K562 (cell line): ENCODE measurements around the gene PCSK7. TPM values are rescaled to one million over a fixed set of nuclear protein-coding genes. Genes with fewer than 3 reads are reported as not detected.

Source experiments
- ATAC-seq: fragments of 200-7000 bp; cut with Tn5 transposase; 3 replicates; pipeline ENCODE4 v1.9.1; 2020; ENCODE audit warnings: moderate library complexity
- BruUV-seq: library from RNA; stranded (reverse); fragments of 400-500 nt; replicated peaks from 2 replicates; lab custom pipeline; 2021; lab: Mats Ljungman, UMichigan
- CTCF ChIA-PET: fragments of 300-600 bp; formaldehyde crosslinking; extraction: SDS; loops from one replicate; lab custom pipeline; 2021; ENCODE audit warnings: low intra/inter-chr PET ratio; lab: Yijun Ruan, JAX
- POLR2A ChIA-PET: fragments of 300-600, 350-650 bp; sonication (Branson Sonifier 250); formaldehyde crosslinking; extraction: SDS; loops from one replicate; lab custom pipeline; 2021; ENCODE audit warnings: antibody characterized with exemption, inconsistent platforms; lab: Yijun Ruan, JAX
- DNase-seq, 4 experiments: peaks; one replicate each; pipeline versions ENCODE4 v3.0.0 to v3.0.0-alpha.2; 2011 to 2018; ENCODE audit warnings: low spot score in 3 of 4, mixed read lengths in 3 of 4; ENCODE audit errors: extremely low read depth in 1 of 4
- FAIRE-seq: peaks from 2 replicates; lab custom pipeline; 2011; peaks lifted over from hg19 to GRCh38; lab: Jason Lieb, UNC
- H2AFZ ChIP-seq: 2 replicates; pipeline ENCODE4 v1.6.0; 2011; ENCODE audit warnings: low read depth, low read length, control low read depth, inconsistent platforms
- H3K27ac ChIP-seq: fragments of 200-600 bp; 3 replicates; pipeline ENCODE4 v1.8.0; 2011; ENCODE audit warnings: low read depth, mild to moderate bottlenecking, control low read depth, inconsistent platforms, low read length, moderate library complexity, mixed read lengths; ENCODE audit errors: extremely low read depth
- H3K27me3 ChIP-seq, 2 experiments: fragments of 300-600 bp in 1 of 2; 2 replicates in 1 of 2; 3 replicates in 1 of 2; pipeline versions ENCODE4 v1.6.0 to v1.8.0; 2011; ENCODE audit warnings: inconsistent platforms in 2 of 2, low read length in 2 of 2, mild to moderate bottlenecking in 1 of 2, mixed read lengths in 1 of 2, moderate library complexity in 1 of 2; ENCODE audit not compliant: control insufficient read depth in 2 of 2, insufficient read depth in 2 of 2
- H3K36me3 ChIP-seq: fragments of 300-600 bp; 3 replicates; pipeline ENCODE4 v1.8.0; 2011; ENCODE audit warnings: mild to moderate bottlenecking, low read length, inconsistent platforms; ENCODE audit not compliant: control insufficient read depth, insufficient read depth
- H3K4me1 ChIP-seq, 2 experiments: fragments of 200-600 bp in 1 of 2; replicated peaks in 1 of 2; 2 replicates in 1 of 2; 3 replicates in 1 of 2; pipeline versions ENCODE4 v1.5.1 to v1.8.0; 2011; ENCODE audit warnings: inconsistent platforms in 2 of 2, low read length in 2 of 2, mild to moderate bottlenecking in 1 of 2, mixed read lengths in 1 of 2, moderate library complexity in 1 of 2; ENCODE audit not compliant: control insufficient read depth in 2 of 2, insufficient read depth in 2 of 2
- H3K4me2 ChIP-seq: 2 replicates; pipeline ENCODE4 v1.6.1; 2011; ENCODE audit warnings: low read length, control low read depth, inconsistent platforms, mixed read lengths; ENCODE audit not compliant: insufficient read depth
- H3K4me3 ChIP-seq: fragments of 200-600 bp; sonication (generic), shearing (Covaris generic); 2 replicates; pipeline ENCODE4 v1.5.1; 2016; ENCODE audit warnings: control low read depth, inconsistent platforms
- H3K79me2 ChIP-seq: fragments of 200-600 bp; 3 replicates; pipeline ENCODE4 v1.8.0; 2011; ENCODE audit warnings: low read length, inconsistent platforms; ENCODE audit not compliant: control insufficient read depth, insufficient read depth
- H3K9ac ChIP-seq, 2 experiments: 2 replicates each; pipeline versions ENCODE4 v1.6.0 to v1.6.1; 2011; ENCODE audit warnings: low read depth in 2 of 2, low read length in 2 of 2, control low read depth in 1 of 2, inconsistent platforms in 1 of 2, mild to moderate bottlenecking in 1 of 2, mixed read lengths in 1 of 2; ENCODE audit not compliant: insufficient read depth in 1 of 2
- H3K9me1 ChIP-seq: one replicate; pipeline ENCODE4 v1.6.0; 2011; ENCODE audit warnings: inconsistent platforms, mild to moderate bottlenecking, low read length, moderate library complexity; ENCODE audit not compliant: control insufficient read depth, insufficient read depth
- H3K9me3 ChIP-seq: replicated peaks from 2 replicates; pipeline ENCODE4 v1.5.1; 2011; ENCODE audit warnings: low read depth, low read length, inconsistent platforms; ENCODE audit not compliant: control insufficient read depth, insufficient read depth
- H4K20me1 ChIP-seq: replicated peaks from 2 replicates; pipeline ENCODE4 v1.6.1; 2011; ENCODE audit warnings: low read length, inconsistent platforms, mixed read lengths; ENCODE audit not compliant: control insufficient read depth, insufficient read depth
- CEBPG ChIP-seq, 3 experiments: fragments of 200-800 bp in 1 of 3; sonication (Bioruptor generic) in 1 of 3; sonication (generic) in 1 of 3; formaldehyde crosslinking in 1 of 3; IDR thresholded peaks in 2 of 3; conservative IDR thresholded peaks in 1 of 3; 2 replicates each; pipeline versions ENCODE4 v1.6.1 to v1.8.0; 2016 to 2022; ENCODE audit warnings: missing compliant biosample characterization in 2 of 3, missing genetic modification characterization in 2 of 3, mild to moderate bottlenecking in 1 of 3, missing genetic modification reagents in 1 of 3
- CTCFL ChIP-seq: IDR thresholded peaks from 2 replicates; pipeline ENCODE4 v1.6.1; 2011; ENCODE audit warnings: borderline replicate concordance, low read depth, mild to moderate bottlenecking, moderate library complexity, low read length; ENCODE audit not compliant: insufficient read depth, poor library complexity, severe bottlenecking
- HNRNPL ChIP-seq: fragments of 200-400 bp; formaldehyde crosslinking; IDR thresholded peaks from 2 replicates; pipeline ENCODE4 v1.6.1; 2017; ENCODE audit warnings: low read depth, mild to moderate bottlenecking, low read length
- MCM7 ChIP-seq, 2 experiments: fragments of 450-650 bp; IDR thresholded peaks; 2 replicates each; pipeline ENCODE4 v1.6.1; 2016 to 2018
- MLX ChIP-seq, 2 experiments: fragments of 450-650 bp in 1 of 2; sonication (generic) in 1 of 2; formaldehyde crosslinking; conservative IDR thresholded peaks; 2 replicates each; pipeline versions ENCODE4 v1.4.0 to v1.8.1; 2020 to 2022; ENCODE audit warnings: mild to moderate bottlenecking in 1 of 2, missing genetic modification reagents in 1 of 2
- SREBF2 ChIP-seq: sonication (generic); formaldehyde crosslinking; IDR thresholded peaks from 2 replicates; pipeline ENCODE4 v1.4.0; 2020; ENCODE audit warnings: mild to moderate bottlenecking, missing genetic modification reagents
- TBL1XR1 ChIP-seq, 2 experiments: IDR thresholded peaks; 2 replicates each; pipeline ENCODE4 v1.6.1; 2012; ENCODE audit warnings: improper control_type of control experiment in 2 of 2, low read length in 2 of 2, mild to moderate bottlenecking in 1 of 2
- ZBTB5 ChIP-seq: fragments of 450-650 bp; IDR thresholded peaks from 2 replicates; pipeline ENCODE4 v1.6.1; 2017; ENCODE audit warnings: antibody characterized with exemption
- ZNF586 ChIP-seq: fragments of 450-650 bp; formaldehyde crosslinking; conservative IDR thresholded peaks from 2 replicates; pipeline ENCODE4 v1.4.0; 2020; ENCODE audit warnings: mild to moderate bottlenecking, moderate library complexity
- WGBS: fragments of 100-300 bp; shearing (Covaris generic); methylation state at CpG from one replicate; pipeline ENCODE4 v1.1.6; 2016; ENCODE audit warnings: low coverage, mixed read lengths; ENCODE audit not compliant: insufficient coverage; ENCODE audit errors: missing lambda C conversion rate; 5-methylcytosine and 5-hydroxymethylcytosine counted together
- in situ Hi-C: fragments of 300-500 bp; cut with MboI; formaldehyde crosslinking; loops from 4 replicates; pipeline ENCODE4 v1.15.0; 2018; ENCODE audit warnings: inconsistent platforms, mixed read lengths
- intact Hi-C: fragments of 100-400 bp; cut with micrococcal nuclease; formaldehyde crosslinking; loops from 2 replicates; pipeline ENCODE4 v1.14.2; 2022
- polyA plus RNA-seq, 8 experiments: library from polyadenylated mRNA; depleted of rRNA in 4 of 8; stranded (reverse) in 5 of 8; unstranded in 3 of 8; fragments of >200 nt; fragmentation: Nextera tagmentation in 2 of 8; fragmentation: Illumina TruSeq in 1 of 8; extraction: Ambion mirVana in 2 of 8; extraction: Trizol in 1 of 8; gene quantifications; 2 replicates each; pipeline versions ENCODE4 v1.2.1 to v1.2.3, GENCODE V29; 2011 to 2014; ENCODE audit warnings: inconsistent platforms in 1 of 8, missing spikeins in 1 of 8
- total RNA-seq, 7 experiments: library from RNA; depleted of rRNA in 6 of 7; stranded (reverse); fragments of >200 nt in 6 of 7; fragmentation: Illumina TruSeq in 2 of 7; extraction: Trizol in 2 of 7; gene quantifications; 2 replicates each; pipeline versions ENCODE4 v1.2.1 to v1.2.3, GENCODE V29; 2011 to 2021; ENCODE audit warnings: low replicate concordance in 1 of 7

Gene PCSK7
- total and polyA plus RNA-seq, 9 of the 15 experiments (the other 6 are each of a cell fraction or from before 2014, with no cell fraction given) = 3.1 to 29.2 (median 15.6) TPM

- Histone ChIP-seq H3K79me2 (no peaks in the 10 kb centered on the region), H3K9ac (no peak overlapping the region; a peak in 1 of 4 replicates), H3K9me1 (no peaks in the 10 kb centered on the region), H3K4me1 (peaks cover 0 to 24% of the 10 kb centered on the region in 2 experiments; a peak in 3 of 5 replicates), H3K27me3 (no peaks in the 10 kb centered on the region), H3K4me2 (no peak overlapping the region), H3K4me3 (no peak overlapping the region), H3K36me3 (peaks cover 13% of the 10 kb centered on the region; the same call in 2 of the 3 replicates), H2AFZ (no peak overlapping the region), H3K9me3 (no peaks in the 10 kb centered on the region), H3K27ac (no peak overlapping the region), H4K20me1 (no peaks in the 10 kb centered on the region; the same call in 1 of the 2 replicates)
- no peak for TF ChIP-seq CTCFL
- TF ChIP-seq ZNF586 = no peak
- TF ChIP-seq MLX (CRISPR knock-in tag; conservative IDR thresholded peaks at IDR 0.05) = no peak
- TF ChIP-seq SREBF2 (CRISPR knock-in tag) = no peak
- no peak for TF ChIP-seq HNRNPL
- no peak for TF ChIP-seq TBL1XR1 (IDR thresholded peaks at IDR 0.05; ENCODE audit: low read length in 2 of 2)
- TF ChIP-seq ZBTB5 = no peak
- no peak for TF ChIP-seq MCM7 (IDR thresholded peaks at IDR 0.05)
- no peak for TF ChIP-seq CEBPG (CRISPR knock-in tag; IDR thresholded peaks at IDR 0.05)
- no peak for TF ChIP-seq CEBPG (tag; conservative IDR thresholded peaks at IDR 0.05 in 1 of 2, IDR thresholded peaks at IDR 0.05 in 1 of 2)
- BruUV-seq = no TSS peak
- FAIRE-seq (no peak), ATAC-seq (no peak), DNase-seq (no peak)
- in situ Hi-C loops = no loop called here
- ChIA-PET CTCF (no interaction called here), POLR2A (interaction anchor here (0.6 kb wide), 1 partner anchor 10 kb away, joined by 3 read pairs; no protein-coding TSS in a partner anchor)
- intact Hi-C loops = no loop called here
- 75% methylated on average over 12 of the region's 12 CpGs for WGBS
Observed at GRCh38 chr11:117200813-117201657, 30.8 kb downstream of the PCSK7 start.
